Activated T-helper 1 cell treated with anti-CD3 and anti-CD28 coated beads, Interleukin-12 subunit alpha, Interleukin-12 subunit beta, Interleukin-2, Interleukin-4 antibody, amounts not matched to agents 30 ng/mL and 10 ng/mL and 1 ng/mL, durations not matched to agents 14 hours and 24 hours and 36 hours (primary cell): ENCODE data around the gene NPPB. TPM values are rescaled to one million over a fixed set of nuclear protein-coding genes. Genes with fewer than 3 reads are reported as not detected.
"Not testable (repeated sequence)": the region's sequence is repeated elsewhere in the genome, so short reads cannot be mapped to it uniquely, and the experiment has no call there.

Source experiments
- DNase-seq: peaks from one replicate; pipeline ENCODE4 v3.0.0; 2021; ENCODE audit warnings: low spot score
- H3K27ac Mint-ChIP-seq: one replicate; pipeline ENCODE4 v1.8.0; 2021; ENCODE audit warnings: mild to moderate bottlenecking, mixed read lengths
- H3K27me3 Mint-ChIP-seq: one replicate; pipeline ENCODE4 v1.8.0; 2022; ENCODE audit warnings: mild to moderate bottlenecking, moderate library complexity, mixed read lengths; ENCODE audit not compliant: insufficient read depth
- H3K36me3 Mint-ChIP-seq: one replicate; pipeline ENCODE4 v1.8.0; 2021; ENCODE audit warnings: low read depth, mixed read lengths
- H3K4me1 Mint-ChIP-seq: one replicate; pipeline ENCODE4 v1.8.0; 2021; ENCODE audit warnings: low read depth, mixed read lengths
- H3K4me3 Mint-ChIP-seq: one replicate; pipeline ENCODE4 v1.8.0; 2021; ENCODE audit warnings: mild to moderate bottlenecking, moderate library complexity, mixed read lengths
- H3K9me3 Mint-ChIP-seq: one replicate; pipeline ENCODE4 v1.8.0; 2021; ENCODE audit warnings: mixed read lengths
- intact Hi-C: fragments of 100-400 bp; cut with micrococcal nuclease; formaldehyde crosslinking; loops from one replicate; pipeline ENCODE4 v1.15.1; 2024
- total RNA-seq: library from RNA; stranded (reverse); gene quantifications from 2 replicates; pipeline ENCODE4 v1.2.3, GENCODE V29; 2022

The NPPB gene
- not detected in 2 replicates for total RNA-seq

DNA sequence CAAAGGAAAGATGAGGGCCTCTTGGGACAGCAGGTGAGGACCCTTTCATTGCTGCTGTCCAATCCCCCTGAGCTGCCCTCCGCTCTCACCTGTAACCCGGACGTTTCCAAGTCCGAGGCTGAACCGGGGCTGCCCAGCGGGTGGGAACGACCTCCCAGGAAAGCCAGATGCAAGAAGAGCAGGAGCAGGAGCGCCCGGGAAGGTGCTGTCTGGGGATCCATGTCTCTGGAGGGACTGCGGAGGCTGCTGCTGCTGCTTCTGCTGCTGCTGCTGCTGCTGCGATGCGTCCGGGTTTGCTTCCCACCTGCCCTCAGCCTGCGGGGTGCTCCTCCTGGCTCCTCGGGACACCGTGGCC, at the start of gene NPPB:
Gene NPPB (minus strand): TSS at position 333 of the 355 bp plus-strand sequence. CDS start 112 bp downstream, at position 221.
- H3K4me1 Mint-ChIP-seq, result no peaks in the 10 kb centered on the region
- peaks cover 43% of the 10 kb centered on the region for H3K27me3 Mint-ChIP-seq
- no peak within 1 kb of the TSS for H3K27ac Mint-ChIP-seq
- intact Hi-C loops, result no loop called here
- no peak within 1 kb of the TSS for H3K4me3 Mint-ChIP-seq
- H3K36me3 Mint-ChIP-seq, result no peaks in the 10 kb centered on the region
- DNase-seq, result no peak
- H3K9me3 Mint-ChIP-seq, result no peaks in the 10 kb centered on the region

DNA sequence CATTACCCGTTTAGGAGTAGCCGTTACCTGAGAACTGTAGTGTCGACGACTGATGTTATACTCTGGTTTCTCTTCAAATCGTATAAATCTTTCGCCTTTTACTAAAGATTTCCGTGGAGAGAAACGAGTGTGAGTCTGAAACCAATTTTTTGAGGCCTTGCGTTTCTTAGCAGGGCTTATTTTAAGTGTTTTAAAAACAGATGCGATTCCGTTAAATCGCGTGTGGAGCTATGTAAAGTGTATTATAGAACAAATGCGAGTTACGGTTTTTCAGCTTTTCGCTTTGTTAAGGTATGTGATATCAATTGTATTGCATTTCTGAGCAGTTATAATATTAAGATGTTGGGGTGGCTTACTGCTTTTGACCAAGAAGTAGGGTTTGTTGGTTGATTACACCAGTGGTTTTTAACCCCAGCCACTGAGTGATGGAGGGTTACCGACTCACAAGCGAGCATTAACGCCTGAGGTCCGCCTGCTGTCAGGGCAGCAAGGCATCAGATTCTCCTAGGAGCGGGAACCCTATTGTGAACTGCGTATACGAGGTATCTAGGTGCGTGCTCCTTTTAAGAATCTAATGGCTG, 49.4 kb upstream of the NPPB start:
- intact Hi-C loops, result loop anchor here (1.0 to 10.0 kb wide), 5 partner anchors 102 to 633 kb away; partner anchors contain the start of genes CLCN6, FBXO2, FBXO44 and UBIAD1
- peak overlapping the region; percentile 94 for H3K27ac Mint-ChIP-seq

GRCh38 chr1:11907275-11908094, 48.7 kb upstream of the NPPB start:
- intact Hi-C loops, result loop anchor here (1.0 to 10.0 kb wide), 6 partner anchors 69 to 633 kb away; partner anchors contain the start of genes CLCN6, FBXO2, FBXO44 and UBIAD1
- Mint-ChIP-seq H3K27me3 (peaks cover 19% of the 10 kb centered on the region), H3K4me3 (peak overlapping the region; percentile 81), H3K27ac (peak overlapping the region; percentile 94), H3K9me3 (no peaks in the 10 kb centered on the region), H3K4me1 (peaks cover 38% of the 10 kb centered on the region), H3K36me3 (no peaks in the 10 kb centered on the region)
- DNase-seq, result peak; percentile 91

More for the DNA sequence above, 49.4 kb upstream of the NPPB start:
- H3K27me3 Mint-ChIP-seq, result peaks cover 15% of the 10 kb centered on the region
- H3K9me3 Mint-ChIP-seq, result no peaks in the 10 kb centered on the region
- H3K36me3 Mint-ChIP-seq, result no peaks in the 10 kb centered on the region
- peak overlapping the region; percentile 81 for H3K4me3 Mint-ChIP-seq
- peak; percentile 84 for DNase-seq
- H3K4me1 Mint-ChIP-seq, result peaks cover 38% of the 10 kb centered on the region

GRCh38 chr1:11906870-11907269, 48.1 kb upstream of the NPPB start:
- Mint-ChIP-seq H3K4me1 (peaks cover 38% of the 10 kb centered on the region), H3K36me3 (no peaks in the 10 kb centered on the region), H3K4me3 (no peak overlapping the region), H3K27ac (peak overlapping the region; percentile 58), H3K27me3 (peaks cover 23% of the 10 kb centered on the region), H3K9me3 (no peaks in the 10 kb centered on the region)
- intact Hi-C loops, result loop anchor here (1.0 to 10.0 kb wide), 4 partner anchors 69 to 632 kb away; partner anchors contain the start of genes FBXO2, FBXO44 and UBIAD1
- no peak for DNase-seq

DNA sequence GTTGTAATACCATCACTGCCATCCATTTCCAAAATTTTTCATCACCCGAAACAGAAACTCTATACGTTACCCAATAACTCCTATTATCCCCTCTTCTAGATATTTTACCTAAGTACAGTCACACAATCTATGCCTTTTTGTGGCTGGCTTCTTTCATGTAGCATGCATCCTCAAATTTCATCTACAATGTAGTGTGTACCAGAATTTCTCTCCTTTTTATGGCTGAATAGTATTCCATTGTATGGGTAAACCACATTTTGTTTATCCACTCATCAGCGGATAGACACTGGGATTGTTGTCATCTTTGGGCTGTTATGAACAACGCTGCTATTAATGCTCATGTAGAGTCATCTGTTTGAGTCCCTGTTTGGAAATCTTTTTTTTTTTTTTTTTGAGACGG, 46.2 kb upstream of the NPPB start:
- no peak overlapping the region for H3K4me3 Mint-ChIP-seq
- H3K4me1 Mint-ChIP-seq, result peaks cover 36% of the 10 kb centered on the region
- H3K27me3 Mint-ChIP-seq, result peaks cover 32% of the 10 kb centered on the region
- DNase-seq, result no peak
- no peak overlapping the region for H3K27ac Mint-ChIP-seq
- H3K36me3 Mint-ChIP-seq, result no peaks in the 10 kb centered on the region
- no peaks in the 10 kb centered on the region for H3K9me3 Mint-ChIP-seq
- intact Hi-C loops, result loop anchor here (5.0 to 10.0 kb wide), 3 partner anchors 162 to 630 kb away; partner anchors contain the start of genes FBXO2, FBXO44 and UBIAD1

DNA sequence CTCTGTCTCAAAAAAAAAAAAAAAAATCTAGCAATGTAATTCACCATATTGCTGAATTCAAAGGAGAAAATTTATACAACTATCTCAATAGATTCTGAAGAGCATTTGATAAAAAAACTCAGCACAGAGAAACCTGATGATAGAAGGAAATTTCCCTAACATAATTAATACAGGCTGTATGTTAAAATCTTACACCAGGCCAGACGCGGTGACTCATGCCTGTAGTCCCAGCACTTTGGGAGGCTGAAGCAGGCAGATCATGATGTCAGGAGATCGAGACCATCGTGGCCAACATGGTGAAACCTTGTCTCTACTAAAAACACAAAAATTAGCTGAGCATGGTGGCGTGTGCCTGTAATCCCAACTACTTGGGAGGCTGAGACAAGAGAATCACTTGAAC, 45.4 kb upstream of the NPPB start:
- Mint-ChIP-seq H3K27me3 (peaks cover 41% of the 10 kb centered on the region), H3K4me1 (peaks cover 29% of the 10 kb centered on the region)
- not testable (repeated sequence) for H3K9me3 Mint-ChIP-seq, H3K27ac Mint-ChIP-seq, H3K36me3 Mint-ChIP-seq, H3K4me3 Mint-ChIP-seq, DNase-seq
- intact Hi-C loops, result loop anchor here (10.0 kb wide), 1 partner anchor 629 kb away; the partner anchor contains the start of gene UBIAD1

DNA sequence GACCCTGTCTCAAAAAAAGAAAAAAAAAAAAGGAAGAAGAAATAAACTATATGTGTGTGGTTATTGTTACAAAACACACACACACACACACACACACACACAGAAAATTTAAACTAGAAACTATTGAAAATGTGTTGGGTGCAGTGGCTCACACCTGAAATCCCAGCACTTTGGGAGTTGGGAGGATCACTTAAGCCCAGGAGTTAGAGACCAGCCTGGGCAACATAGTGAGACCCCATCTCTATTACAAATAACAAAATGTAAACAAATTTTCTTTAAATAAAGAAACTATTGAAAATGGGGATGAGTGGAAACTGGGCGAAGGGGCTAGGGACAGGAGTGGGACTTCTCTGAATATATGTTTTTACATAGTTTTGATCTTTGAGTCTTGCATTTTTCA, 44.5 kb upstream of the NPPB start:
- intact Hi-C loops, result loop anchor here (10.0 kb wide), 1 partner anchor 628 kb away; the partner anchor contains the start of gene UBIAD1
- H3K4me1 Mint-ChIP-seq, result peaks cover 23% of the 10 kb centered on the region
- H3K27me3 Mint-ChIP-seq, result peaks cover 46% of the 10 kb centered on the region
- no peak overlapping the region for H3K4me3 Mint-ChIP-seq
- no peaks in the 10 kb centered on the region for H3K9me3 Mint-ChIP-seq
- no peak overlapping the region for H3K27ac Mint-ChIP-seq
- no peaks in the 10 kb centered on the region for H3K36me3 Mint-ChIP-seq
- no peak for DNase-seq

DNA sequence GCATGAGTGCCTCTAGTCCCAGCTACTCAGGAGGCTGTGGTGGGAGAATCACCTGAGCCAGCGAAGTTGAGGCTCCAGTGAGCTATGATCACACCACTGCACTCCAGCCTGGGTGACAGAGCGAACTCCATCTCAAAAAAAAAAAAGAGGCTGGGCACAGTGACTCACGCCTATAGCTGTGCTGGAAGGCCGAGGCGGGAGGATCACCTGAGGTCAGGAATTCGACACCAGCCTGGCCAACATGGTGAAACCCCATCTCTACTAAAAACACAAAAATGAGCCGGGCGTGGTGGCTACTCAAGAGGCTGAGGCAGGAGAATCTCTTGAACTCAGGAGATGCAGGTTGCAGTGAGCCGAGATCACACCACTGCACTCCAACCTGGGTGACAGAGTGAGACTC, 42.7 kb upstream of the NPPB start:
- not testable (repeated sequence) for H3K4me3 Mint-ChIP-seq, H3K27ac Mint-ChIP-seq, H3K9me3 Mint-ChIP-seq, H3K36me3 Mint-ChIP-seq, DNase-seq
- intact Hi-C loops, result loop anchor here (10.0 kb wide), 1 partner anchor 627 kb away; the partner anchor contains the start of gene UBIAD1
- peaks cover 12% of the 10 kb centered on the region for H3K4me1 Mint-ChIP-seq
- H3K27me3 Mint-ChIP-seq, result peaks cover 54% of the 10 kb centered on the region

DNA sequence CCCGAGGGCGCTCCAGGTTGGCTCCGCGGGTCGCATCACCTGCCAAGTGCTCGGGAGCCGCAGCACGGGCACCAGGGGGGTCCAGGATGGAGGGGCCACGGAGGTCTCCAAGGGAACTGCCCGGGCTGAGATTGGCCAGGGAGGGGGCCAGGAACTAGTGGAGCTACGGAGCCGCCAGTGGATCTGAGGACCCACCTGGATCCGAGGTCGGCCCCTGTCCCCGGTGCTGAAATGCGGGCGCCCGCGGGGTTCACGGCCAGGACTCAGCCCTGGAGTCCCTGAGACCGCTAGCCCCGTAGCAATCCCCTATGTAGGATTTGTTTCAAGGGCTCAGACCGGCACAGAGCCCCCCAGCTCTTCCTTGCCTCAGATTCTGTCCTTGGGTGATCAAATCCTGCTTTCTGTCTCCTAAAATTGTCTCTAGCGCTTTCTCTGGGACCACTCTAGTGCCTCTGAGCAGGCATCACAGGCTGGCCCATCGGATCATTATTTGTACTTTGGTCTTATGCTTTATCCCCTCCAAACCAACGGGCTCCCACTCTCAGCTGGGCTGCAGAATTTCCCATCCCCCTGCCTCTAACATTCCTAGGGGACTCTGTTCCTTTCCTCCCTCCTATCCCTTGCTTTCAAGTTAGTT, 40.2 kb upstream of the NPPB start:
- Mint-ChIP-seq H3K36me3 (no peaks in the 10 kb centered on the region), H3K4me3 (no peak overlapping the region), H3K4me1 (no peaks in the 10 kb centered on the region), H3K9me3 (no peaks in the 10 kb centered on the region), H3K27me3 (peaks cover 56% of the 10 kb centered on the region), H3K27ac (no peak overlapping the region)
- intact Hi-C loops, result no loop called here
- no peak for DNase-seq

GRCh38 chr1:11898086-11898785, 39.5 kb upstream of the NPPB start:
- no peaks in the 10 kb centered on the region for H3K9me3 Mint-ChIP-seq
- no peak for DNase-seq
- H3K4me3 Mint-ChIP-seq, result no peak overlapping the region
- no peak overlapping the region for H3K27ac Mint-ChIP-seq
- H3K27me3 Mint-ChIP-seq, result peaks cover 56% of the 10 kb centered on the region
- no peaks in the 10 kb centered on the region for H3K4me1 Mint-ChIP-seq
- intact Hi-C loops, result no loop called here
- no peaks in the 10 kb centered on the region for H3K36me3 Mint-ChIP-seq

DNA sequence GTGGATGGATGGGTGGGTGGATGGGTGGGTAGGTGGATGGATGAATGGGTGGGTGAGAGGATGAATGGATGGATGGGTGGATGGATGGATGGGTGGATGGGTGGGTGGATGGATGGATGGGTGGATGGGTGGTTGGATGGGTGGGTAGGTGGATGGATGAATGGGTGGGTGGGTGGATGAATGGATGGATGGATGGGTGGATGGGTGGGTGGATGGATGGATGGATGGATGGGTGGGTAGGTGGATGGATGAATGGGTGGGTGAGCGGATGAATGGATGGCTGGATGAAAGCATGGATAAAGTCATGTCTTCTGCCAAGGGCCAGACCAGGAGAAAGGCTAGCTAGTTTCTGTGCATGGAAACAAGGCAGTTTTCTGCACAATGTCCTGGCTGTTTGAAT, 35.8 kb upstream of the NPPB start:
- not testable (repeated sequence) for DNase-seq, H3K4me3 Mint-ChIP-seq, H3K9me3 Mint-ChIP-seq, H3K36me3 Mint-ChIP-seq, H3K4me1 Mint-ChIP-seq, H3K27ac Mint-ChIP-seq
- peaks cover 38% of the 10 kb centered on the region for H3K27me3 Mint-ChIP-seq
- intact Hi-C loops, result loop anchor here (1.0 kb wide), 1 partner anchor 56 kb away; no protein-coding TSS in a partner anchor

- peak; percentile 52 for DNase-seq
- H3K4me3 Mint-ChIP-seq, result no peak overlapping the region
- no peak overlapping the region for H3K27ac Mint-ChIP-seq
- H3K36me3 Mint-ChIP-seq, result no peaks in the 10 kb centered on the region
- no peaks in the 10 kb centered on the region for H3K9me3 Mint-ChIP-seq
- H3K27me3 Mint-ChIP-seq, result peaks cover 32% of the 10 kb centered on the region
- H3K4me1 Mint-ChIP-seq, result no peaks in the 10 kb centered on the region
- intact Hi-C loops, result loop anchor here (1.0 kb wide), 1 partner anchor 56 kb away; no protein-coding TSS in a partner anchor
Measured at GRCh38 chr1:11893907-11894251, 35.1 kb upstream of the NPPB start.
